ENCODE measurements around the gene RASGEF1C. TPM values are rescaled to one million over a fixed set of nuclear protein-coding genes. Genes with fewer than 3 reads are reported as not detected.

RASGEF1C gene
- total and polyA plus RNA-seq, 2 of the 13 experiments (the other 11 are each of a cell fraction or from before 2014, with no cell fraction given), result not detected

GRCh38 chr5:180208038-180208434, 975 bp downstream of the RASGEF1C start:
- H4K20me1 ChIP-seq (ENCODE audit: insufficient read depth, low read length), result 0 out of 2 replicates have a peak, but pooled peaks cover 2% of the 10 kb centered on the region
- ATAC-seq (no peak), FAIRE-seq (no peak), DNase-seq (ENCODE audit: low spot score) (no peak)
- H3K4me1 ChIP-seq (ENCODE audit: insufficient read depth, low read length), result peaks cover 11% of the 10 kb centered on the region
- H3K27me3 ChIP-seq (ENCODE audit: control insufficient read depth in 1 of 2, insufficient read depth in 2 of 2, low read length in 2 of 2), result peaks cover 0 to 17% of the 10 kb centered on the region in 2 experiments; a peak in 3 of 5 replicates
- no peaks in the 10 kb centered on the region for H3K36me3 ChIP-seq (replicated peaks in 1 of 2; ENCODE audit: control insufficient read depth in 1 of 2, insufficient read depth in 2 of 2, low read length in 2 of 2)
- intact Hi-C loops (cut with micrococcal nuclease; ENCODE audit: unreplicated experiment) (loop anchor here (10.0 kb wide), 2 partner anchors 83 to 87 kb away; partner anchors contain the start of gene MAPK9), in situ Hi-C loops (cut with HindIII; ENCODE audit: extremely low pct_ligation_motif_present, low pct_unique_long_range_greater_than_20kb) (loop anchor here (5.0 to 25.0 kb wide), 3 partner anchors 76 to 254 kb away; no protein-coding TSS in a partner anchor)
- ChIA-PET POLR2A (no interaction called here), CTCF (ENCODE audit: low intra/inter-chr PET ratio, low total read pairs) (interaction anchor here (0.7 to 1.7 kb wide), 2 partner anchors 36 to 81 kb away, joined by 3 to 5 read pairs; no protein-coding TSS in a partner anchor)
- H3K4me2 ChIP-seq (ENCODE audit: low read depth, low read length), result peak overlapping the region; percentile 73
- WGBS (ENCODE audit: low lambda C conversion rate), result 55% methylated on average over 11 of the region's 14 CpGs
- BruUV-seq (replicated peaks), result no TSS peak
- H3K4me3 ChIP-seq (replicated peaks in 1 of 3; ENCODE audit: insufficient read depth in 1 of 3, low read depth in 2 of 3, low read length in 3 of 3), result peak overlapping the region in 1 of 3 experiments; percentile 61; a peak in 2 of 6 replicates
- H3K27ac ChIP-seq (ENCODE audit: extremely low read length, insufficient read depth, low read length), result no peak overlapping the region
- no peak overlapping the region for H3K9ac ChIP-seq (ENCODE audit: insufficient read depth, low read depth, low read length)
- no peaks in the 10 kb centered on the region for H3K79me2 ChIP-seq (ENCODE audit: insufficient read depth, low read length)
- H2AFZ ChIP-seq (ENCODE audit: low read length), result no peak overlapping the region
- TF ChIP-seq KLF9 (CRISPR knock-in tag; IDR thresholded peaks at IDR 0.05; ENCODE audit: low read depth) (no peak), FOXP4 (CRISPR knock-in tag; IDR thresholded peaks at IDR 0.05) (no peak), TEAD3 (CRISPR knock-in tag; optimal IDR thresholded peaks at IDR 0.05; ENCODE audit: borderline replicate concordance) (peak; percentile 5), EED (CRISPR knock-in tag; IDR thresholded peaks at IDR 0.05) (0 out of 2 replicates have a peak, but pooled peaks have one; percentile 32), ZKSCAN1 (IDR thresholded peaks at IDR 0.05; ENCODE audit: low read length) (no peak)
- no peaks in the 10 kb centered on the region for H3K9me3 ChIP-seq (ENCODE audit: low read length)

DNA sequence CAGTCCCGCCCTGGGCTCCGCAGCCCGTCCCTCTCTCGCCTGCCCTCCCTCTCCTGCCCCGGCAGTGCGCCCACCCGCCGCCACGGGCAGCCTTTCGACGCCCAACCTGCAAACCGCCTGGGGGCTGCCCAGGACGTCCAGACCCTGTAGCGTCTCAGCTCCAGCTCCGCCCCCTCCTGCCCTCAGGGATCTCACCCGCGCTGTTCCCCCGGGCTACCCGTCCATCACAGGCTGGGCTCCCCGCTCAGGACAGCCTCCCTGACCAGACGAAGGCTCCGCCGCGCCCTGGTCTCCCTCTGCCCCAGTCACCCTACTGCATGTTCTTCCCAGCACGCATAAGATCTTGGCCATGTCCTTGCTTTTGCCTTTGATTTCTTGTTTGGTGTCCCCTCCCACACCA, 1.4 kb downstream of the RASGEF1C start:
- peaks cover 0 to 17% of the 10 kb centered on the region in 2 experiments; a peak in 3 of 5 replicates for H3K27me3 ChIP-seq (ENCODE audit: control insufficient read depth in 1 of 2, insufficient read depth in 2 of 2, low read length in 2 of 2)
- CTCF ChIA-PET (ENCODE audit: low intra/inter-chr PET ratio, low total read pairs), result no interaction called here
- POLR2A ChIA-PET, result no interaction called here
- H3K9me3 ChIP-seq (ENCODE audit: low read length), result no peaks in the 10 kb centered on the region
- H3K27ac ChIP-seq (ENCODE audit: extremely low read length, insufficient read depth, low read length), result no peak overlapping the region
- ATAC-seq (no peak), DNase-seq (ENCODE audit: low spot score) (no peak), FAIRE-seq (no peak)
- WGBS (ENCODE audit: low lambda C conversion rate), result 94% methylated on average over 22 of the region's 25 CpGs
- no TSS peak for BruUV-seq (replicated peaks)
- H2AFZ ChIP-seq (ENCODE audit: low read length), result no peak overlapping the region
- in situ Hi-C loops (cut with HindIII; ENCODE audit: extremely low pct_ligation_motif_present, low pct_unique_long_range_greater_than_20kb), result loop anchor here (5.0 to 25.0 kb wide), 3 partner anchors 75 to 255 kb away; no protein-coding TSS in a partner anchor
- H3K4me2 ChIP-seq (ENCODE audit: low read depth, low read length), result no peak overlapping the region
- H3K36me3 ChIP-seq (replicated peaks in 1 of 2; ENCODE audit: control insufficient read depth in 1 of 2, insufficient read depth in 2 of 2, low read length in 2 of 2), result no peaks in the 10 kb centered on the region
- H3K9ac ChIP-seq (ENCODE audit: insufficient read depth, low read depth, low read length), result no peak overlapping the region
- no peaks in the 10 kb centered on the region for H3K79me2 ChIP-seq (ENCODE audit: insufficient read depth, low read length)
- H3K4me1 ChIP-seq (ENCODE audit: insufficient read depth, low read length), result peaks cover 11% of the 10 kb centered on the region
- H4K20me1 ChIP-seq (ENCODE audit: insufficient read depth, low read length), result 0 out of 2 replicates have a peak, but pooled peaks cover 2% of the 10 kb centered on the region
- intact Hi-C loops (cut with micrococcal nuclease; ENCODE audit: unreplicated experiment), result loop anchor here (10.0 kb wide), 2 partner anchors 83 to 87 kb away; partner anchors contain the start of gene MAPK9
- no peak overlapping the region for H3K4me3 ChIP-seq (replicated peaks in 1 of 3; ENCODE audit: insufficient read depth in 1 of 3, low read depth in 2 of 3, low read length in 3 of 3)
- TF ChIP-seq, protein P1, sequence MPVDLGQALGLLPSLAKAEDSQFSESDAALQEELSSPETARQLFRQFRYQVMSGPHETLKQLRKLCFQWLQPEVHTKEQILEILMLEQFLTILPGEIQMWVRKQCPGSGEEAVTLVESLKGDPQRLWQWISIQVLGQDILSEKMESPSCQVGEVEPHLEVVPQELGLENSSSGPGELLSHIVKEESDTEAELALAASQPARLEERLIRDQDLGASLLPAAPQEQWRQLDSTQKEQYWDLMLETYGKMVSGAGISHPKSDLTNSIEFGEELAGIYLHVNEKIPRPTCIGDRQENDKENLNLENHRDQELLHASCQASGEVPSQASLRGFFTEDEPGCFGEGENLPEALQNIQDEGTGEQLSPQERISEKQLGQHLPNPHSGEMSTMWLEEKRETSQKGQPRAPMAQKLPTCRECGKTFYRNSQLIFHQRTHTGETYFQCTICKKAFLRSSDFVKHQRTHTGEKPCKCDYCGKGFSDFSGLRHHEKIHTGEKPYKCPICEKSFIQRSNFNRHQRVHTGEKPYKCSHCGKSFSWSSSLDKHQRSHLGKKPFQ (CRISPR knock-in tag; IDR thresholded peaks at IDR 0.05; ENCODE audit: insufficient replicate concordance), result no peak
- TF ChIP-seq GTF2F1 (IDR thresholded peaks at IDR 0.05; ENCODE audit: low read length), result no peak
- TF ChIP-seq RELA (CRISPR knock-in tag; IDR thresholded peaks at IDR 0.05), result no peak
